Amniotic stem cell (primary cell): Measurements from ENCODE around the gene GFOD2.

Experiments
- DNase-seq: peaks from one replicate; lab custom pipeline; 2025; lab: John Stamatoyannopoulos, UW

GFOD2 gene

DNA sequence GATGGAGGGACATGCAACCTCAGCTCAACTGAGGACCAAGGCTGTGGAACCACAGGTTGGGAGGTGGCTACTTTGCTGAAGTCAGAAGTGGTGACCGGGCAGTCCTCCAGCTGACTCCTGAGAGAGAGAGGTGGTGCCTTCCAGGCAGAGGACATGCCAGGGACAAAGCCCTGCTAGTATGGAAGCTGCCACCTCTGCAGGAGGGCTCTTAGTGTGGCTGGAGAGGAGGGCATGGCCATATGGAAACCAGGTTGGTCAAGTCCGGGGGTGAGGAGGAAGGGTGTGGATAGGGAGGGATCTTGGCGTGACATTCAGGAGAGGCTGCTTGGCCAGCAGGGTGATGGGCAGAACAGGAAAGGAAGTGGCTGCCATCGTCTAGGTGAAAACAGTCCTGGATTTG, 46.8 kb downstream of the GFOD2 start:
- DNase-seq = no peak

- DNase-seq = no peak
Measured at GRCh38 chr16:67669499-67670101, 49.5 kb downstream of the GFOD2 start.

GRCh38 chr16:67668495-67669157, 50.5 kb downstream of the GFOD2 start:
- no peak for DNase-seq

DNA sequence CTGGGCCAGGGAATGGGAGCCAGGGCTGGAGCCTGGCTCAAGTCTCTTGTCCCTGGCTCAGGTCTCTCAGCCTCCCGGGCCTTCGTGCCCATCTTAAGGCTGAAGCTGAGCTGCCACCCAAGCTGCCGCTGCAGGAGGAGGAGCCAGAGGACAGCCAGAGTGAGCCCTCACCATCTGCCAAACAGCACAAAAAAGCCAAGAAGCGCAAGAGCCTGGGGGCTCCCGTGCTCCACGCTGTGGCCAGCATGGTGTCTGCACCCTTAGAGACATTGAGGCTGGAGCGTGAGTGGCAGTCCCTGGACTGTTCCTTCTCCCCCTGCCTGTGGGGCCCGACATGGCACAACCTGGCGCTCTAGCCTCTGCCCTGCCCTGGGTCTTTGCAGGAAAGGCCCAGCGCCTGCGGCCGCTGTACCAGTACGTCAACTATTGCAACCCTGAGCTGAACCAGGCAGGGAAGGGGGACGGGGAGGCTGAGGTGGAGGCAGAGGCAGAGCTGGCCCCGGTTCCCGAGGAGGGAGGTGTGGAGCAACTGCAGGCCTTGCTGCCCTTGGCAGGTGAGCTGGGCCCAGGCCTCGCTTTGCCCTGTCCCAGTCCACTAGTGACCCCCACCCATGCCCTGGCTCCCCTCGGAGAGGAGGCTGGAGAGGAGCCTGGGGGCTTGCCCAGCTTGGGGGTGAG, 51.2 kb downstream of the GFOD2 start:
- DNase-seq = peak; percentile 83

GRCh38 chr16:67667453-67667816, 51.7 kb downstream of the GFOD2 start:
- no peak for DNase-seq

DNA sequence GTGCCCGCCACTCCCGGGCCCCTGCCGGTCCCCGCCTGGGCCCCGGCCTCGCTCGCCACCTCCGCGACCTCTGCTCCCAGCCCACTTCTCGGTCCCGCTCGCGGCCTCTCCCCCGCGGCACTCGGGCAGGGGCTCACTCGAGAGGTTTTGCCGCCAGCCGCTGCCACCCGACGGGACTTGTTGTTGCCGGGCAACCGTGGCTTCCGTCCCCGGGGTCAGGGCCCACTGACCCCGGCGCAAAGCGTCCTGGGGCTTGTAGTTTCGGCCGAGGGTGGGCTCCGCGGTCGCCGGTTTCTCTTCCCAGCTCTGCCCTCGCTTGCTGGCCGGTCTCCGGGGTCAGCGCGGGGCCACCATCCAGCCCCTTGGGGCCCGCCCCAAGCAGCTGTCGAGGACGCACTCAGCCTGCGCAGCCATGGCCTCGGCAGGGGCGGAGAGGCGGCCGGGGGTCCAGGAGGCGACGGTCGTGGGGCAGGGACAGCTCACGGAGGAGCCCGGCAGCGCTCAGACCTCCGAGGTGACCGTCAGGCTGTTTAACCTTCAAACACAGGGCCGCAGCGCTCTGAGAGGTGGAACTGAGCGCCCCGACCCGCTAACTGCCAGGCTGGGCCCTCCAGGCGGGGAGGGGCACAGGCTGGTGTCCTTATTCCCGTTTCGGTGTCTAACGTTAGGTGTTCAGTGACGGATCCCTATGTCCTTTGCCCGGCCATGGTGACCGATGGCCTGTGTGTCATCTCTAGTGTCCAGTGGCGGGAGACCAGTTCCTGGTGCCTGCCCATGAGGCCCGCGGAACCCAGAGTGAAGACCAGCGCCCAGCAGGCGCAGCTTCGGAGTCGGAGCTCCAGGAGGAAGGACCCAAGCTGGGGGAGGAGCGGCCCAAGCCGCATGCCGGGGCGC, 52.3 kb downstream of the GFOD2 start, which contains the start of the genes C16orf86 and ENKD1:
C16orf86 (plus strand) TSS at position 256 of the 894 bp plus-strand sequence; CDS start at position 413, 157 bp downstream.
ENKD1 (minus strand) TSS at position 192 of the 894 bp plus-strand sequence. CDS start 308 bp downstream, outside the sequence.
- DNase-seq = no peak

DNA sequence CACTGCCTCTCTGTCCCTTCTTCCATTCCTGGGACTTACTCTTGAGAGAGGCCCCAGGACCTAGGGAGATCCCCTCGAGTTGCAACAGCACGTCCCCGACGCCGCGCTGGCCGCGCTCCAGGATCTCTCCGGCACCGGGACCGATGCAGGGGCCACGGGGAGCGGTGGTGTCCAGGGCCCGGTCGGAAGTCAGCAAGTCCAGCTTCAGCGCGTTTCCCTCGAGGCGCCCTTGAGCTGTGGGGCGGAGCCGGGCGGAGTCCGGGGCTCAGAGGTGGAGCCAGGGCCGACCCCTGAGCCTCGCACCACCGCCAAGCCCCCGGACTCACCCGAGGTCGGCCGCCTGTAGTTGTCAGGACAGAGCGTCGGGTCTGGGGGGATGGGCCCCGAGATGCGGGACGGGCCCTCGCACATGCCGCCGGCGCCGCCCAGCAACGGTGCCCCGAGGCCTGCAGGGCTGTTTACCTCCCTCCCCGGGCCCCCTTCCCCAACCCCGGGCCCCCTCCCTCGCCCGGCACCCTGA, 53.0 kb downstream of the GFOD2 start:
- no peak for DNase-seq

- no peak for DNase-seq
Measured at GRCh38 chr16:67665598-67665997, 53.5 kb downstream of the GFOD2 start.

DNA sequence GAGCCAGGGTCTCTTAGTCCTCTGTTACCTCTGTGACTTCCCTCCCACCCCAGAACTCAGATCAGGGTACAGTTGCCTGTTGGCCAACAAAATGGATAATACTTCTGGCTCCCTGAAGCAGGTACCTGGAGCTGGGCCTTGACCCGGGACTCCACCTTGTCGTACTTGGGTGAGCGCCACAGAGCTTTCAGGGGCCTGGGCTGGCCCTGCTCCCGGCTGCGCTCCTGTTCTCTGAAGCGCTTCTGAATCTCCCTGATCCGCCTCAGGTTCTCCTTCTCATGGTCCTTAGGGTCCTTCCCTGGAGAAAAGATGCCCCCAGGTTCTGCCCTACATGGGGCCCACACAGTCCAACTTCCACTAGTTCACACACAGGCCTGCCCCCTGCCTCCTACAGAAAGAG, 54.2 kb downstream of the GFOD2 start:
- DNase-seq = no peak

GRCh38 chr16:67664258-67664657, 54.9 kb downstream of the GFOD2 start:
- DNase-seq = no peak

GRCh38 chr16:67663877-67664222, 55.3 kb downstream of the GFOD2 start:
- no peak for DNase-seq

- DNase-seq = no peak
Measured at GRCh38 chr16:67663151-67663876, 55.8 kb downstream of the GFOD2 start.

DNA sequence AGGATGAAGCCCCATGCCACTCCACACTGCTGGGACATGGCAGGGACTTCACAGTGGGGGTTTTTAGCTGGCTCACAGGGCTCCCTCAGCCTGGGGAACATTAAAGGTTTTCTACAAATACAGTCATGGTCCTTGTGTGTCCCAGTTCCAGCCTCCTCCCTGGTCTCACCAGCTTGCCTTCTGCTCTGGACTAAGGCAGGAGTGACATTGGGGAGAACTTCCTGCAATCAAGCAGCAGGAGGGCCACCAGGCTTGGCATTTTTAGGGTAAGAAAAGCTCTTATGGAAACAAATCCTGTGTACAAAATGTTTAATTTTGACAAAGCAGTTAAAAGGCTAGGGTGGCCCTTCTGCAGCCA, 56.5 kb downstream of the GFOD2 start:
- DNase-seq = no peak

DNA sequence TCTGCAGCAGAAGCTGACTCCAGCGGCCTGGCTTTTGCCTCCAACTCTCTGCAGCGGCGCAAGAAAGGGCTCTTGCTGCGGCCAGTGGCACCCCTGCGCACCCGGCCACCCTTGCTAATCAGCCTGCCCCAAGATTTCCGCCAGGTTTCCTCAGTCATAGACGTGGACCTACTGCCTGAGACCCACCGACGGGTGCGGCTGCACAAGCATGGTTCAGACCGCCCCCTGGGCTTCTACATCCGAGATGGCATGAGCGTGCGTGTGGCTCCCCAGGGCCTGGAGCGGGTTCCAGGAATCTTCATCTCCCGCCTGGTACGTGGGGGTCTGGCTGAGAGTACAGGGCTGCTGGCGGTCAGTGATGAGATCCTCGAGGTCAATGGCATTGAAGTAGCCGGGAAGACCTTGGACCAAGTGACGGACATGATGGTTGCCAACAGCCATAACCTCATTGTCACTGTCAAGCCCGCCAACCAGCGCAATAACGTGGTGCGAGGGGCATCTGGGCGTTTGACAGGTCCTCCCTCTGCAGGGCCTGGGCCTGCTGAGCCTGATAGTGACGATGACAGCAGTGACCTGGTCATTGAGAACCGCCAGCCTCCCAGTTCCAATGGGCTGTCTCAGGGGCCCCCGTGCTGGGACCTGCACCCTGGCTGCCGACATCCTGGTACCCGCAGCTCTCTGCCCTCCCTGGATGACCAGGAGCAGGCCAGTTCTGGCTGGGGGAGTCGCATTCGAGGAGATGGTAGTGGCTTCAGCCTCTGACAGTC, 57.0 kb downstream of the GFOD2 start:
- no peak for DNase-seq

- DNase-seq = no peak
Measured at GRCh38 chr16:67661101-67661761, 57.9 kb downstream of the GFOD2 start.

- DNase-seq = peak; percentile 92
Measured at GRCh38 chr16:67660564-67661028, 58.5 kb downstream of the GFOD2 start, which contains the start of gene PARD6A. Gene PARD6A, plus strand, starts transcription at chr16:67660960. Its CDS starts 79 bp downstream, at chr16:67661039.

DNA sequence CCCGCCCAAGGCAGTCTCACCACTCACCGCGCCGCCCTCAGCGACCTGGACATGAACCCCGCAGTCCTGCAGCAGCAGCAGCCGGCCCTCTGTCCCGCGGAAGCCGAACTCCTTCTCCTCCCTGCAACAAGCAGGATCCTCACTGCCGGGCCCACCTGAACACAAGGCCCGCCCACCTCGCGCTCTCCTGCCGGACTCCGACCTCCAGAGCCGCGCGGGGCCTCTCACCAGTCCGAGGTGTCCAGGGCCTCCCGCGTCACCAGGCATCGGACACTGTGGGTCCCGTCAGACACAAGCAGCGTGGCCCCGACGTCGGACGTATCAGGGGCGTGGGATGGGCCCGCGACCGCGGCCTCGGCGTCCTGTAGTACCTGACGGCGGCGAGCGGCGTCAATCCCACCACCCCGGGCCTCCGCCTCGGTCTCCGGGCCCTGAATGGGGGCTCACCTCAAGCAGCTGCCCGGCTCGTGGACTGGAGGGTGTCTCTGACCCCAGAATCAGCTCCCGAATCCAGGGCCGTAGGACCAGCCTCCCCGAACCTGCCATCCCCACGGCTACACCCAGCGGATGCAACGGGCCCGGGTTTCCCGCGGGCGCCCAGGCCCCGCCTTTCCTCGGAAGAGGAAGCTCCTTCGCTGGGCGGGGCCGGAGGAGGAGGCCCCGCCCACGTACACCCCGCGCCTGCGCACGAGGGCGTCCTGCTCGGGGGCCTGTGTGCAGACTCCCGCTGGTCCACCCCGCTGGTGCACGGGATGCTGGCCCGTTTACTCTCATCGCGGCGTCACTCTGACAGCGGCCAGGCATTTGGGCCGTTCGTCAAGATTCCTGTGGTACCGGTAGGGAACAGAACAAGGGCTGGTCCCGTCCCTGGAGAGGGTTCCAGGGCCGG, 59.2 kb downstream of the GFOD2 start, which contains the start of gene ACD:
ACD (minus strand) TSS at position 586 of the 889 bp plus-strand sequence; CDS start at position 546, 40 bp downstream.
- peak; percentile 65 for DNase-seq

DNA sequence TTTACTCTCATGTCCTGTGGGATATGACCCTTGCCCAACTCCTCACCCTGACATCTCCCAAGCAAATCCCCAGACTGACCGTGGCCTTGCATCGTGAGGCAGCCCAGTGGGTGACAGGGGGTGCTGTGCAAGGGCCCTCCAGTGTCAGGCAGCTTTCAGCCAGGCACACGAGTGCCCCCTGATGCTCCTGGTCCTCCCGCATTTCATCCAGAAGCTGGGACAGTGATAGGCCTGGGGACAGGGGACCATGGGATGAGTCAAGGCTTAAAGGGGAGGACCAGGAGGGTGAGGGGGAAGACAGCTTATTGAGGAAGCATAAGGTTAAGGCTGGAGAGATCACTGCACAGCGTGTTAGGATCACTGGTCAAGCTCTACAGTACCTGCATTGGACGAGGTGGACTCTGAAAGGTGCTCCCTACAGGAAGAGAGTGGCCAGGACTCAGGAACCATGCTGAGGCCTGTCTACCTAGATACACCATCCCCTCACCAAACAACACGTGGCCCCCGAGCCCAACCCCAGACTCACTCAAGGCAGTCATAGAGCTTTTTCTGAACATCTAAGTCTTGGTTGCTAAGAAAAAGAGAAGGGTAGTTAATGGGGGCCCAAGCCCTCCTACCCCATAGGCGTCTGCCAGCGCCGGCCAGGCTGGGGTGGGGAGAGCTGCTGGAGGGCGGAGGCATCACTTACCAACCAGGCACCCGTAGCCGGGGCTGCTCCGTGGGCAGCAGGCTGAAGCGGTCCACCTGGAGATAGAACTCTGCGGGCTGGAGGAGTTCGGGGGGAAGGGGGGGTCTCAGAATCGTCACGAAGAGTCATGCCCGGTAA, 60.1 kb downstream of the GFOD2 start:
- no peak for DNase-seq
